ENCODE measurements around the gene POTEI. TPM values are rescaled to one million over a fixed set of nuclear protein-coding genes. Genes with fewer than 3 reads are reported as not detected.
"Not testable (repeated sequence)": the region's sequence is repeated elsewhere in the genome, so short reads cannot be mapped to it uniquely, and the experiment has no call there.

The POTEI gene
- total RNA-seq, 1 experiment from 2014 or later: 1.2 TPM

DNA sequence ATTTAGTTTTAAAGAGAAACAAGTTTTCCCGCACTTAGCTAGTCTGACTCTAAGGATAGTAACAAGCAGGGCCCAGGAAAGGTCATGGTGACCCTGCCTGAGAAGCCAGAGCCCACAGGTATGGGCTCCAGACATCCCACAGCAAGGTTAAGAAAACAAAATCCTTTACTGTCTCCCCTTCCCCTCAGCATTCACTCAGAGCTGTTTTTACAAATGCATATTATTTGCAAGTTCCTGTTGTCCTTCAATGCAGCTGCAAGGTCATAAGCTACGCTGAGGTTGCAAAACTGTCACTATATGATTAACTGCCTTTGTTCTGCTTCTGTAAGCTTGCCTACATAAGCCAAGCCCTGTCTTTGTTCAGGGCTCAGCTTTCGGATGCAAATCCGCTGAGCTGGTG, 18.1 kb downstream of the POTEI start:
- H3K4ac ChIP-seq (ENCODE audit: low read depth, low read length); H3T11ph ChIP-seq (ENCODE audit: low read length); H3K14ac ChIP-seq (ENCODE audit: insufficient read depth, low read length); H3K9me3 ChIP-seq (ENCODE audit: control insufficient read depth, low read depth, low read length); H2BK20ac ChIP-seq (ENCODE audit: low read depth, low read length, poor library complexity, severe bottlenecking); H4K5ac ChIP-seq (ENCODE audit: insufficient read length, low read depth, low read length); H3K9ac ChIP-seq (ENCODE audit: extremely low read depth, insufficient read length, low read length); H3K18ac ChIP-seq (ENCODE audit: insufficient read length, low read depth, low read length); H3K23ac ChIP-seq (ENCODE audit: insufficient read length, low read depth, low read length); H2AK5ac ChIP-seq (ENCODE audit: insufficient read length, low read length); H3K79me1 ChIP-seq (ENCODE audit: insufficient read depth, low read depth, low read length, poor library complexity, severe bottlenecking); H3K27ac ChIP-seq (ENCODE audit: insufficient read length, low read depth, low read length); H3K4me1 Mint-ChIP-seq; H3K4me2 ChIP-seq (ENCODE audit: insufficient read depth, insufficient read length, low read length); H3K79me2 ChIP-seq (ENCODE audit: insufficient read depth, low read length); H4K8ac ChIP-seq (replicated peaks; ENCODE audit: insufficient read length, low read depth, low read length); H4K20me1 ChIP-seq (ENCODE audit: control insufficient read depth, insufficient read depth, insufficient read length); H3K23me2 ChIP-seq (ENCODE audit: insufficient read length, low read depth, low read length, poor library complexity, severe bottlenecking); H2AFZ ChIP-seq (ENCODE audit: low read length); H2BK12ac ChIP-seq (ENCODE audit: insufficient read length, low read depth, low read length); H2BK5ac ChIP-seq (ENCODE audit: insufficient read length, low read length); H4K91ac ChIP-seq (ENCODE audit: insufficient read length, low read depth, low read length); H3K4me3 Mint-ChIP-seq; DNase-seq; H3K4me1 ChIP-seq (ENCODE audit: insufficient read depth, low read length); H3K36me3 Mint-ChIP-seq (ENCODE audit: insufficient read depth in 1 of 3, low read depth in 3 of 3); H3K9me3 Mint-ChIP-seq; H3K27ac Mint-ChIP-seq; H3K27me3 ChIP-seq (ENCODE audit: insufficient read depth, low read length); H2BK120ac ChIP-seq (ENCODE audit: low read depth, low read length, poor library complexity, severe bottlenecking); H2BK15ac ChIP-seq (ENCODE audit: low read depth, low read length); H3K27me3 Mint-ChIP-seq (ENCODE audit: low read depth); H3K56ac ChIP-seq (ENCODE audit: insufficient read length, low read depth, low read length): not testable (repeated sequence)
- no CpG with 5 or more reads among the region's 4 CpGs for WGBS (ENCODE audit: extremely low coverage, insufficient read length, low lambda C conversion rate)

DNA sequence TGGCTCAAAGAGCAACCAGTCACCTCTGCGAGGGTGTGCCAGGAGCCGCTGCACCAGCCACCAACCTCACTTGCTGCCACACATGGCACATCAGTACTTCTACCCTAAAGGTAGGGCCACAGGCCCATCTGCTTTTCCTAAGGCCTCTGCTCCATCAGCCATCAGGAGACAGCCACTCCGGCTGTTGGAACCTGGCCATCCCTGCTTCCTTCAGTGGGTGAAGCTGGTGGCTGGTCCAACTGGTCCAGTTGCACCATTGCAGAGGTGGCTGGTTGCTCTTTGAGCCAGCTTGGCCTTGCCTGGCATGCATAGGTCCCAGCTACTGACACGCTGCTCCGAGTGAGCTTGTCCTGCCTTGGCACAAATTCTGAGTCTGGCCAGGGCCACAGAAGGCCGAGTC, 53.7 kb downstream of the POTEI start:
- not testable (repeated sequence) for H3K23me2 ChIP-seq (ENCODE audit: insufficient read length, low read depth, low read length, poor library complexity, severe bottlenecking); H3K18ac ChIP-seq (ENCODE audit: insufficient read length, low read depth, low read length); H3K56ac ChIP-seq (ENCODE audit: insufficient read length, low read depth, low read length); H2BK5ac ChIP-seq (ENCODE audit: insufficient read length, low read length); H3K9ac ChIP-seq (ENCODE audit: extremely low read depth, insufficient read length, low read length); H2BK12ac ChIP-seq (ENCODE audit: insufficient read length, low read depth, low read length); H3K27ac ChIP-seq (ENCODE audit: insufficient read length, low read depth, low read length); H3K27ac Mint-ChIP-seq; H2AFZ ChIP-seq (ENCODE audit: low read length); H3K27me3 ChIP-seq (ENCODE audit: insufficient read depth, low read length); H2BK120ac ChIP-seq (ENCODE audit: low read depth, low read length, poor library complexity, severe bottlenecking); H2BK20ac ChIP-seq (ENCODE audit: low read depth, low read length, poor library complexity, severe bottlenecking); H3K4me1 Mint-ChIP-seq; H2AK5ac ChIP-seq (ENCODE audit: insufficient read length, low read length); H3K27me3 Mint-ChIP-seq (ENCODE audit: low read depth); H3T11ph ChIP-seq (ENCODE audit: low read length); H3K79me1 ChIP-seq (ENCODE audit: insufficient read depth, low read depth, low read length, poor library complexity, severe bottlenecking); H4K20me1 ChIP-seq (ENCODE audit: control insufficient read depth, insufficient read depth, insufficient read length); H4K91ac ChIP-seq (ENCODE audit: insufficient read length, low read depth, low read length); H4K8ac ChIP-seq (replicated peaks; ENCODE audit: insufficient read length, low read depth, low read length); H3K9me3 Mint-ChIP-seq; H3K4me3 Mint-ChIP-seq; H3K23ac ChIP-seq (ENCODE audit: insufficient read length, low read depth, low read length); H3K4me2 ChIP-seq (ENCODE audit: insufficient read depth, insufficient read length, low read length); H2BK15ac ChIP-seq (ENCODE audit: low read depth, low read length); H3K4ac ChIP-seq (ENCODE audit: low read depth, low read length); H3K9me3 ChIP-seq (ENCODE audit: control insufficient read depth, low read depth, low read length); H3K4me1 ChIP-seq (ENCODE audit: insufficient read depth, low read length); H3K79me2 ChIP-seq (ENCODE audit: insufficient read depth, low read length); H3K14ac ChIP-seq (ENCODE audit: insufficient read depth, low read length); H3K36me3 Mint-ChIP-seq (ENCODE audit: insufficient read depth in 1 of 3, low read depth in 3 of 3); DNase-seq; H4K5ac ChIP-seq (ENCODE audit: insufficient read length, low read depth, low read length)
- WGBS (ENCODE audit: extremely low coverage, insufficient read length, low lambda C conversion rate): no CpG with 5 or more reads among the region's 6 CpGs

All from H9 (cell line).